NT2/D1 (cell line): ENCODE measurements around the gene SBF2.

Source experiments
- DNase-seq: peaks from one replicate; pipeline ENCODE4 v3.0.0-alpha.2; 2011; ENCODE audit warnings: low read depth, low spot score
- H3K27me3 ChIP-seq: 2 replicates; pipeline ENCODE4 v1.6.0; 2011; ENCODE audit warnings: mild to moderate bottlenecking; ENCODE audit not compliant: insufficient read length, insufficient read depth
- H3K36me3 ChIP-seq: 2 replicates; pipeline ENCODE4 v1.6.1; 2011; ENCODE audit warnings: mild to moderate bottlenecking, low read length, mixed read lengths; ENCODE audit not compliant: insufficient read depth, insufficient read length
- H3K4me1 ChIP-seq: 2 replicates; pipeline ENCODE4 v1.5.1; 2011; ENCODE audit not compliant: insufficient read depth, insufficient read length
- H3K4me3 ChIP-seq: 2 replicates; pipeline ENCODE4 v1.5.1; 2011; ENCODE audit warnings: low read depth; ENCODE audit not compliant: insufficient read length
- H3K9ac ChIP-seq: 2 replicates; pipeline ENCODE4 v1.6.0; 2011; ENCODE audit warnings: low read depth; ENCODE audit not compliant: insufficient read length
- H3K9me3 ChIP-seq: 2 replicates; pipeline ENCODE4 v1.5.1; 2011; ENCODE audit warnings: mild to moderate bottlenecking, low read length; ENCODE audit not compliant: insufficient read depth
- SUZ12 ChIP-seq: IDR thresholded peaks from 2 replicates; pipeline ENCODE4 v1.6.1; 2011; ENCODE audit not compliant: insufficient read length, insufficient read depth; ENCODE audit errors: extremely low read depth
- YY1 ChIP-seq: IDR thresholded peaks from 2 replicates; pipeline ENCODE4 v1.6.1; 2011; ENCODE audit not compliant: insufficient read length, insufficient read depth
- ZNF274 ChIP-seq: IDR thresholded peaks from 2 replicates; pipeline ENCODE4 v1.6.1; 2011; ENCODE audit warnings: mild to moderate bottlenecking, low read depth, low read length

Gene SBF2

GRCh38 chr11:9802291-9802861 is 491.6 kb downstream of the SBF2 start:
- no peak for TF ChIP-seq SUZ12
- TF ChIP-seq YY1, result no peak
- TF ChIP-seq ZNF274, result no peak

GRCh38 chr11:9799886-9800285 is 494.1 kb downstream of the SBF2 start:
- H3K9ac ChIP-seq, result no peak overlapping the region
- H3K27me3 ChIP-seq, result no peaks in the 10 kb centered on the region
- no peak for DNase-seq
- TF ChIP-seq SUZ12, result no peak
- no peak for TF ChIP-seq ZNF274
- TF ChIP-seq YY1, result no peak
- H3K4me3 ChIP-seq, result no peak overlapping the region
- H3K4me1 ChIP-seq, result no peaks in the 10 kb centered on the region
- no peaks in the 10 kb centered on the region for H3K9me3 ChIP-seq
- H3K36me3 ChIP-seq, result no peaks in the 10 kb centered on the region

More at GRCh38 chr11:9802291-9802861, 491.6 kb downstream of the SBF2 start:
- H3K27me3 ChIP-seq, result no peaks in the 10 kb centered on the region
- no peak for DNase-seq
- H3K9me3 ChIP-seq, result no peaks in the 10 kb centered on the region
- no peak overlapping the region for H3K9ac ChIP-seq
- H3K4me3 ChIP-seq, result no peak overlapping the region
- H3K36me3 ChIP-seq, result peaks cover under 1% of the 10 kb centered on the region
- H3K4me1 ChIP-seq, result no peaks in the 10 kb centered on the region

- Histone ChIP-seq H3K9me3 (no peaks in the 10 kb centered on the region), H3K27me3 (no peaks in the 10 kb centered on the region), H3K9ac (no peak overlapping the region), H3K4me1 (no peaks in the 10 kb centered on the region), H3K4me3 (no peak overlapping the region), H3K36me3 (no peaks in the 10 kb centered on the region)
- DNase-seq, result no peak
- TF ChIP-seq SUZ12 (no peak), YY1 (no peak), ZNF274 (no peak)
Measured at GRCh38 chr11:9797300-9797699, 496.7 kb downstream of the SBF2 start.

- H3K4me1 ChIP-seq, result no peaks in the 10 kb centered on the region
- H3K4me3 ChIP-seq, result no peak overlapping the region
- H3K9ac ChIP-seq, result no peak overlapping the region
- no peaks in the 10 kb centered on the region for H3K27me3 ChIP-seq
- no peak for DNase-seq
- no peaks in the 10 kb centered on the region for H3K36me3 ChIP-seq
- no peaks in the 10 kb centered on the region for H3K9me3 ChIP-seq
- TF ChIP-seq ZNF274 (no peak), SUZ12 (no peak), YY1 (no peak)
Measured at GRCh38 chr11:9796854-9797253, 497.2 kb downstream of the SBF2 start.

GRCh38 chr11:9796266-9796665 is 497.8 kb downstream of the SBF2 start:
- H3K4me1 ChIP-seq, result no peaks in the 10 kb centered on the region
- DNase-seq, result no peak

GRCh38 chr11:9790703-9791102 is 503.3 kb downstream of the SBF2 start:
- no peaks in the 10 kb centered on the region for H3K27me3 ChIP-seq
- no peaks in the 10 kb centered on the region for H3K4me1 ChIP-seq
- no peak overlapping the region for H3K9ac ChIP-seq
- TF ChIP-seq ZNF274 (no peak), YY1 (no peak), SUZ12 (no peak)
- no peak for DNase-seq
- no peak overlapping the region for H3K4me3 ChIP-seq
- H3K36me3 ChIP-seq, result peaks cover 23% of the 10 kb centered on the region
- H3K9me3 ChIP-seq, result no peaks in the 10 kb centered on the region

More at GRCh38 chr11:9796266-9796665, 497.8 kb downstream of the SBF2 start:
- TF ChIP-seq SUZ12 (no peak), YY1 (no peak), ZNF274 (no peak)
- Histone ChIP-seq H3K9me3 (no peaks in the 10 kb centered on the region), H3K27me3 (no peaks in the 10 kb centered on the region), H3K4me3 (no peak overlapping the region), H3K9ac (no peak overlapping the region), H3K36me3 (no peaks in the 10 kb centered on the region)

GRCh38 chr11:9789910-9790309 is 504.1 kb downstream of the SBF2 start:
- peaks cover 25% of the 10 kb centered on the region for H3K36me3 ChIP-seq
- no peaks in the 10 kb centered on the region for H3K4me1 ChIP-seq
- H3K4me3 ChIP-seq, result no peak overlapping the region
- TF ChIP-seq YY1 (no peak), ZNF274 (no peak), SUZ12 (no peak)
- no peak for DNase-seq
- H3K27me3 ChIP-seq, result no peaks in the 10 kb centered on the region
- no peaks in the 10 kb centered on the region for H3K9me3 ChIP-seq
- H3K9ac ChIP-seq, result no peak overlapping the region
